OCI-LY3 (cell line): ENCODE data around the gene SLC7A1.
A peak's percentile ranks its signal among the peaks of the same experiment; 100 is the strongest.

ENCODE experiments used
- H2AFZ ChIP-seq: fragments of 200-600, 300-600 bp; shearing (Covaris generic); 2 replicates; pipeline ENCODE4 v1.6.0; 2014; ENCODE audit warnings: antibody characterized with exemption, low read depth, low read length
- H3K27ac ChIP-seq: fragments of 200-600, 300-600 bp; sonication (generic); 2 replicates; pipeline ENCODE4 v1.5.1; 2014; ENCODE audit warnings: mild to moderate bottlenecking, low read length, moderate library complexity, mixed read lengths
- H3K27me3 ChIP-seq: fragments of 200-600, 300-600 bp; sonication (generic); 2 replicates; pipeline ENCODE4 v1.6.1; 2014; ENCODE audit warnings: low read depth, low read length, mixed read lengths
- H3K36me3 ChIP-seq: fragments of 200-600, 300-600 bp; sonication (generic); replicated peaks from 2 replicates; pipeline ENCODE3; 2014; ENCODE audit warnings: low read depth, low read length, mixed read lengths
- H3K4me1 ChIP-seq: fragments of 300-600, 200-600 bp; sonication (generic); 2 replicates; pipeline ENCODE4 v1.6.1; 2014; ENCODE audit warnings: low read length, mixed read lengths
- H3K4me2 ChIP-seq: fragments of 200-600, 300-600 bp; sonication (generic); 2 replicates; pipeline ENCODE4 v1.6.1; 2014; ENCODE audit warnings: low read length, mixed read lengths
- H3K4me3 ChIP-seq: fragments of 300-600, 200-600 bp; sonication (generic); 2 replicates; pipeline ENCODE4 v1.5.1; 2014; ENCODE audit warnings: antibody characterized with exemption, mild to moderate bottlenecking, low read length, moderate library complexity
- H3K79me2 ChIP-seq: fragments of 300-600, 200-600 bp; shearing (Covaris generic); 2 replicates; pipeline ENCODE4 v1.6.1; 2014; ENCODE audit warnings: mild to moderate bottlenecking, low read length, mixed read lengths
- H3K9ac ChIP-seq: fragments of 300-600, 200-600 bp; shearing (Covaris generic); 2 replicates; pipeline ENCODE4 v1.6.0; 2014; ENCODE audit warnings: mild to moderate bottlenecking, low read length, moderate library complexity
- H3K9me3 ChIP-seq: fragments of 200-600, 300-600 bp; shearing (Covaris generic); 2 replicates; pipeline ENCODE4 v1.6.1; 2014; ENCODE audit warnings: low read length, mixed read lengths; ENCODE audit not compliant: insufficient read depth
- H4K20me1 ChIP-seq: fragments of 200-600, 300-600 bp; sonication (generic); 2 replicates; pipeline ENCODE4 v1.6.1; 2016; ENCODE audit warnings: low read length, mixed read lengths; ENCODE audit not compliant: insufficient read depth
- EZH2phosphoT487 ChIP-seq: fragments of 200-600 bp; shearing (Covaris generic); IDR thresholded peaks from 2 replicates; pipeline ENCODE4 v1.6.1; 2018; ENCODE audit warnings: antibody characterized with exemption, mixed run types, low read depth
- TF ChIP-seq, protein P1 (sequence below): fragments of 200-600, 300-600 bp; sonication (generic); IDR thresholded peaks from 2 replicates; pipeline ENCODE4 v1.5.1; 2014; ENCODE audit warnings: antibody characterized with exemption, low read length, low read depth

SLC7A1 gene

GRCh38 chr13:29514720-29515310 is 80.7 kb downstream of the SLC7A1 start:
- no peaks in the 10 kb centered on the region for H3K9me3 ChIP-seq
- H3K9ac ChIP-seq: no peak overlapping the region

GRCh38 chr13:29513981-29514719 is 81.3 kb downstream of the SLC7A1 start:
- Histone ChIP-seq H3K4me1 (0 out of 2 replicates have a peak, but pooled peaks cover 4% of the 10 kb centered on the region), H4K20me1 (no peaks in the 10 kb centered on the region), H3K4me3 (no peak overlapping the region), H3K79me2 (no peaks in the 10 kb centered on the region), H3K9me3 (no peaks in the 10 kb centered on the region), H3K9ac (no peak overlapping the region), H2AFZ (no peak overlapping the region), H3K36me3 (peaks cover 84% of the 10 kb centered on the region), H3K27me3 (no peaks in the 10 kb centered on the region), H3K27ac (no peak overlapping the region), H3K4me2 (no peak overlapping the region)
- TF ChIP-seq EZH2phosphoT487: no peak

More at GRCh38 chr13:29514720-29515310, 80.7 kb downstream of the SLC7A1 start:
- peaks cover 86% of the 10 kb centered on the region for H3K36me3 ChIP-seq
- TF ChIP-seq, protein P1, sequence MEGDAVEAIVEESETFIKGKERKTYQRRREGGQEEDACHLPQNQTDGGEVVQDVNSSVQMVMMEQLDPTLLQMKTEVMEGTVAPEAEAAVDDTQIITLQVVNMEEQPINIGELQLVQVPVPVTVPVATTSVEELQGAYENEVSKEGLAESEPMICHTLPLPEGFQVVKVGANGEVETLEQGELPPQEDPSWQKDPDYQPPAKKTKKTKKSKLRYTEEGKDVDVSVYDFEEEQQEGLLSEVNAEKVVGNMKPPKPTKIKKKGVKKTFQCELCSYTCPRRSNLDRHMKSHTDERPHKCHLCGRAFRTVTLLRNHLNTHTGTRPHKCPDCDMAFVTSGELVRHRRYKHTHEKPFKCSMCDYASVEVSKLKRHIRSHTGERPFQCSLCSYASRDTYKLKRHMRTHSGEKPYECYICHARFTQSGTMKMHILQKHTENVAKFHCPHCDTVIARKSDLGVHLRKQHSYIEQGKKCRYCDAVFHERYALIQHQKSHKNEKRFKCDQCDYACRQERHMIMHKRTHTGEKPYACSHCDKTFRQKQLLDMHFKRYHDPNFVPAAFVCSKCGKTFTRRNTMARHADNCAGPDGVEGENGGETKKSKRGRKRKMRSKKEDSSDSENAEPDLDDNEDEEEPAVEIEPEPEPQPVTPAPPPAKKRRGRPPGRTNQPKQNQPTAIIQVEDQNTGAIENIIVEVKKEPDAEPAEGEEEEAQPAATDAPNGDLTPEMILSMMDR: no peak
- TF ChIP-seq EZH2phosphoT487: no peak
- H3K4me3 ChIP-seq: no peak overlapping the region
- no peaks in the 10 kb centered on the region for H3K27me3 ChIP-seq
- H3K4me1 ChIP-seq: 0 out of 2 replicates have a peak, but pooled peaks cover 4% of the 10 kb centered on the region
- no peak overlapping the region for H3K27ac ChIP-seq
- no peak overlapping the region for H3K4me2 ChIP-seq
- no peaks in the 10 kb centered on the region for H3K79me2 ChIP-seq
- no peak overlapping the region for H2AFZ ChIP-seq
- H4K20me1 ChIP-seq: no peaks in the 10 kb centered on the region

GRCh38 chr13:29513002-29513980 is 82.2 kb downstream of the SLC7A1 start:
- H3K79me2 ChIP-seq: no peaks in the 10 kb centered on the region
- no peak for TF ChIP-seq EZH2phosphoT487
- TF ChIP-seq, protein P1: no peak
- H3K27me3 ChIP-seq: no peaks in the 10 kb centered on the region
- no peaks in the 10 kb centered on the region for H3K9me3 ChIP-seq
- peaks cover 2% of the 10 kb centered on the region; the same call in 1 of the 2 replicates for H4K20me1 ChIP-seq
- no peak overlapping the region for H3K4me3 ChIP-seq
- H2AFZ ChIP-seq: no peak overlapping the region
- peaks cover 81% of the 10 kb centered on the region for H3K36me3 ChIP-seq
- H3K27ac ChIP-seq: 0 out of 2 replicates have a peak overlapping the region, but pooled peaks have one; percentile 3
- no peak overlapping the region for H3K9ac ChIP-seq
- 0 out of 2 replicates have a peak, but pooled peaks cover 4% of the 10 kb centered on the region for H3K4me1 ChIP-seq
- H3K4me2 ChIP-seq: no peak overlapping the region

- no peaks in the 10 kb centered on the region for H3K27me3 ChIP-seq
- no peak overlapping the region for H2AFZ ChIP-seq
- peaks cover 16% of the 10 kb centered on the region for H3K4me1 ChIP-seq
- no peaks in the 10 kb centered on the region for H3K79me2 ChIP-seq
- no peaks in the 10 kb centered on the region for H3K9me3 ChIP-seq
- H4K20me1 ChIP-seq: peaks cover 8% of the 10 kb centered on the region; the same call in 1 of the 2 replicates
- no peak overlapping the region for H3K27ac ChIP-seq
- peaks cover 69% of the 10 kb centered on the region for H3K36me3 ChIP-seq
- TF ChIP-seq EZH2phosphoT487: no peak
- TF ChIP-seq, protein P1: no peak
- H3K9ac ChIP-seq: no peak overlapping the region
- H3K4me2 ChIP-seq: no peak overlapping the region
- H3K4me3 ChIP-seq: no peak overlapping the region
Observed at GRCh38 chr13:29511980-29512379, 83.5 kb downstream of the SLC7A1 start.
